ENCODE data around the gene ACVRL1.

ACVRL1 gene

GRCh38 chr12:51869931-51870330 is 37.4 kb upstream of the ACVRL1 start:
- DNase-seq (ENCODE audit: low read depth): no peak
- TF ChIP-seq CTCF (conservative IDR thresholded peaks at IDR 0.05; ENCODE audit: low read length): no peak
- no peak overlapping the region for H3K4me3 ChIP-seq (ENCODE audit: low read length)

- H3K4me3 ChIP-seq (ENCODE audit: low read length): no peak overlapping the region
- no peak for TF ChIP-seq CTCF (conservative IDR thresholded peaks at IDR 0.05; ENCODE audit: low read length)
- DNase-seq (ENCODE audit: low read depth): no peak
Measured at GRCh38 chr12:51870504-51870903, 36.8 kb upstream of the ACVRL1 start.

- TF ChIP-seq CTCF (conservative IDR thresholded peaks at IDR 0.05; ENCODE audit: low read length): no peak
- no peak for DNase-seq (ENCODE audit: low read depth)
- H3K4me3 ChIP-seq (ENCODE audit: low read length): no peak overlapping the region
Measured at GRCh38 chr12:51871126-51871525, 36.2 kb upstream of the ACVRL1 start.

GRCh38 chr12:51871918-51872688 is 35.2 kb upstream of the ACVRL1 start:
- DNase-seq (ENCODE audit: low read depth): no peak
- TF ChIP-seq CTCF (conservative IDR thresholded peaks at IDR 0.05; ENCODE audit: low read length): no peak
- no peak overlapping the region for H3K4me3 ChIP-seq (ENCODE audit: low read length)

GRCh38 chr12:51872689-51872981 is 34.7 kb upstream of the ACVRL1 start:
- H3K4me3 ChIP-seq (ENCODE audit: low read length): no peak overlapping the region
- TF ChIP-seq CTCF (conservative IDR thresholded peaks at IDR 0.05; ENCODE audit: low read length): no peak
- no peak for DNase-seq (ENCODE audit: low read depth)

- no peak for TF ChIP-seq CTCF (conservative IDR thresholded peaks at IDR 0.05; ENCODE audit: low read length)
- DNase-seq (ENCODE audit: low read depth): no peak
- H3K4me3 ChIP-seq (ENCODE audit: low read length): no peak overlapping the region
Measured at GRCh38 chr12:51873251-51873994, 33.9 kb upstream of the ACVRL1 start.

GRCh38 chr12:51874000-51874399 is 33.3 kb upstream of the ACVRL1 start:
- TF ChIP-seq CTCF (conservative IDR thresholded peaks at IDR 0.05; ENCODE audit: low read length): no peak
- H3K4me3 ChIP-seq (ENCODE audit: low read length): no peak overlapping the region
- DNase-seq (ENCODE audit: low read depth): no peak
